ENCODE measurements around the gene PIGU. TPM values are rescaled to one million over a fixed set of nuclear protein-coding genes. Genes with fewer than 3 reads are reported as not detected.
A peak's percentile ranks its signal among the peaks of the same experiment; 100 is the strongest.
"Not testable (repeated sequence)": the region's sequence is repeated elsewhere in the genome, so short reads cannot be mapped to it uniquely, and the experiment has no call there.

PIGU gene
- total and polyA plus RNA-seq, 2 donors, result 17.3 to 19.1 TPM

DNA sequence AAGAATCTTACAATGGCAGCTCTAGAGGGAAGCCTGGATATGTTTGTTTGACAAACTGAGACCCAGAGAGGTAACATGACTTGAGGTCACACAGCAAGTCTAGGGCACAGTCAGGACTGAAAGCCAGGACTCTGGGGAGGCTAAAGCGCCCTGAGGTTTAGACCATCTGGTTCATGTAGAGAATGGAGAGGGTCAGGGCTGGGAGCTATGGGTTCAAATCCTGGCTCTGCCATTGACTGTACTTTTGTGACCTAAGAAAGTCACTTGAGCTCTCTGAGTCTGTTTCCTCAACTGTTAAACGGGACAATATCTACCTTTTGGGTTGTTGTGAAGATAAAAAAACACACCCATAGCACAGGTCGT lies 26.1 kb upstream of the PIGU start:
- DNase-seq (ENCODE audit: extremely low spot score), result no peak
- H3K4me3 ChIP-seq (ENCODE audit: low read depth, low read length), result no peak overlapping the region
- WGBS, result 39% methylated on average over 3 of the region's 3 CpGs
- no peaks in the 10 kb centered on the region for H3K4me1 ChIP-seq (ENCODE audit: insufficient read depth)
- H3K27ac ChIP-seq (ENCODE audit: low read depth), result no peak overlapping the region
- no peaks in the 10 kb centered on the region for H3K36me3 ChIP-seq (ENCODE audit: insufficient read depth)

DNA sequence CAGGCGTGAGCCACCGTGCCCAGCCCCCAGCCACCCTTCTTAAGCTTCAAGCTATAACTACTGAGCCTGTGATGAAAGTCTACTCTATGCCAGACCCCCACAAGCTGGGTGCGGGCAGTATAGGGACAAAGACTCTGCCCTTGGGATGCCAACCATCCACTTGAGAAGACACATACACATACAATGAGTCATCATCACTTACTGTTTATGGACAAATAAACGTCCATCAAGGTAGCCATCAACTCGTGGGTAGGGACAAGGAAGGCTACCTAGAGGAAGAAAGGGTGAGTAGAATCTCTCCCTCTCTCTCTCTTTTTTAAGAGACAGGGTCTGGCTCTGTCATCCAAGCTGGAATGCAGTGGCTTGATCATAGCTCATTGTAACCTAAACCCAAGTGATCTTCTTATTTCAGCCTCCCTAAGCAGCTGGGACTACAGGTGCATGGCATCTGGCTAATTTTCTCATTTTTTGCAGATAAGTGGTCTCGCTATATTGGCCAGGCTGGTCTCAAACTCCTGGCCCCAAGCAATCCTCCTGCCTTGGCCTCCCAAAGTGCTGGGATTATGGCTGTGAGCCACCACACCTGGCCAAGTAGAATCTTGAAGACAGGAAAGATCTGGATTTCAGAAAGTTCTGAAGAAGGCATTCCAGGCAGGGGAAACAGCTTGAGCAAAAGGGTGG lies 24.7 kb upstream of the PIGU start:
- no peak overlapping the region for H3K4me3 ChIP-seq (ENCODE audit: low read depth, low read length)
- DNase-seq (ENCODE audit: extremely low spot score), result no peak
- WGBS, result 79% methylated on average over 6 of the region's 6 CpGs
- H3K36me3 ChIP-seq (ENCODE audit: insufficient read depth), result no peaks in the 10 kb centered on the region
- H3K27ac ChIP-seq (ENCODE audit: low read depth), result no peak overlapping the region
- H3K4me1 ChIP-seq (ENCODE audit: insufficient read depth), result no peaks in the 10 kb centered on the region

DNA sequence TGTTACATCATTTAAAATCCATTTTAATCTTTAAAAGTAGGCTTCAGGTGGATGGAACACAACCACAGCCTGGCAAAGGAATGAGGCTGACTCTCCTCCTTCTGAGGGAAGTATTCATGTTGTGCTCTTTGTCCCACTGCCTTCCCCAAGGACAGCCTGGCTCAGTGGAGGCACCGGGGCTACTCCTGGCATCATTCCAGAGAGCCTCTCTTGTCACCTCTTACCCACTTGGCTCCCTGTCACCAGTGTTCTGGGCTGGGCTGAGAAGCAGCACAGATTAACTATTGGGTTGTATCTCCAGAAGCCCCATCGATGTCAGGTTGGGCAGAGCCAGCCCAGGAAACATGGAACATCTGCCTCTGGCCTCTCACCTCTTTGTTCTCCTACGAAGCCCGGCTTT lies 16.5 kb upstream of the PIGU start:
- no peak for DNase-seq (ENCODE audit: extremely low spot score)
- WGBS, result 43% methylated on average over 4 of the region's 4 CpGs
- H3K4me3 ChIP-seq (ENCODE audit: low read depth, low read length), result no peak overlapping the region

DNA sequence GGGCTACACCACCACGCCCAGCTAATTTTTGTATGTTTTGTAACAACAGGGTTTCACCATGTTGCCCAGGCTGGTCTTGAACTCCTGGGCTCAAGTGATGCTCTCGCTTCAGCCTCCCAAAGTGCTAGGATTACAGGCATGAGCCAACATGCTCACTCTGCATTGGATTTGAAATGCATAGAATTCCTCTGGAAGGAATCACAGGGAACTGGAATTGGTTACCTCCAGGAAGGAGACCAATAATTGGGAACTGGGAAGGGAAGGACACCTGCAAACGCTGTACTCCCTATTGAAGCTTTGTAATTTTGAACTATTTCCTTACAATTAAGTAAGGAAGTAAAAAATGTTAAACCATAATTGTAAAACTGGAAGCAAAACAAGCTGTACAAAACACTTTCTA lies 14.9 kb upstream of the PIGU start:
- 72% methylated on average over 3 of the region's 3 CpGs for WGBS
- Histone ChIP-seq H3K4me3 (ENCODE audit: low read depth, low read length) (no peak overlapping the region), H3K4me1 (ENCODE audit: insufficient read depth) (no peaks in the 10 kb centered on the region), H3K27ac (ENCODE audit: low read depth) (no peak overlapping the region), H3K36me3 (ENCODE audit: insufficient read depth) (no peaks in the 10 kb centered on the region)
- no peak for DNase-seq (ENCODE audit: extremely low spot score)

More for the DNA sequence above, 16.5 kb upstream of the PIGU start:
- Histone ChIP-seq H3K36me3 (ENCODE audit: insufficient read depth) (no peaks in the 10 kb centered on the region), H3K4me1 (ENCODE audit: insufficient read depth) (no peaks in the 10 kb centered on the region), H3K27ac (ENCODE audit: low read depth) (no peak overlapping the region)

DNA sequence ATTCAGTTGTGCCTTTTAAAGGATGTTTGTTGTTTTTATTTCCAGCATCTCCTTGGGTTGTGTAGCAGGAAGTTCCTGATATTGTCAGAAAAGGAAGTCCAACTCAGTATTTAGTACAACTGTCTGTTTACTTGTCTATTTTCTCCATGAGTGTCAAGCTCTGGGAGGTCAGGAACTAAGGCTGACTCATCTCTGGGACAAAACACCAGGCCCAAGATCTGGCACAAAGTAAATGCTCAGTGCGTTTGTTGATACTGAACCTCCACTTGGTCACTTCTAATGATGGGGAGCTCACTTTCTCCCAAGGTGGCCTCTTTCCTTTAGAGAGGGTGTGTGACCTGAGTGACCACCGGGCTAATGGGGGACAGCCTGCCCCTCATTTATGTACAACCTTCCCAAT lies 12.6 kb upstream of the PIGU start:
- Histone ChIP-seq H3K27ac (ENCODE audit: low read depth) (no peak overlapping the region), H3K4me1 (ENCODE audit: insufficient read depth) (no peaks in the 10 kb centered on the region), H3K36me3 (ENCODE audit: insufficient read depth) (no peaks in the 10 kb centered on the region), H3K4me3 (ENCODE audit: low read depth, low read length) (no peak overlapping the region)
- 78% methylated on average over 2 of the region's 2 CpGs for WGBS
- DNase-seq (ENCODE audit: extremely low spot score), result no peak

DNA sequence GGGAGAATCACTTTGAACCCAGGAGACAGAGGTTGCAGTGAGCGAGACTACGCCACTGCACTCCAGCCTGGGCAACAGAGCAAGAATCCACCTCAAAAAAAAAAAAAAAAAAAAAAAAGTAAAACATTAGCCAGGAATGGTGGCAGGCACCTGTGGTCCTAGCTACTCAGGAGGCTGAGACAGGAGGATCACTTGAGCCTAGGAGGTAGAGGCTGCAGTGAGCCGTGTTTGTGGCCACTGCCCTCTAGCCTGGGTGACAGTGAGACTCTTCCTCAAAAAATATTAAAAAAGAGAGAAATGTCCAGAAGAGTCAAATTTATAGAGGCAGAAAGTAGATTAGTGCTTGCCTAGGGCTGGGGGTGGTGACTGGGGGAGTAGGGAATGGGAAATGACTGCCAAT lies 6.8 kb upstream of the PIGU start:
- Histone ChIP-seq H3K36me3 (ENCODE audit: insufficient read depth) (no peaks in the 10 kb centered on the region), H3K4me1 (ENCODE audit: insufficient read depth) (no peaks in the 10 kb centered on the region), H3K27ac (ENCODE audit: low read depth) (no peak overlapping the region), H3K4me3 (ENCODE audit: low read depth, low read length) (no peak overlapping the region)
- no peak for DNase-seq (ENCODE audit: extremely low spot score)
- WGBS, result 88% methylated on average over 3 of the region's 3 CpGs

DNA sequence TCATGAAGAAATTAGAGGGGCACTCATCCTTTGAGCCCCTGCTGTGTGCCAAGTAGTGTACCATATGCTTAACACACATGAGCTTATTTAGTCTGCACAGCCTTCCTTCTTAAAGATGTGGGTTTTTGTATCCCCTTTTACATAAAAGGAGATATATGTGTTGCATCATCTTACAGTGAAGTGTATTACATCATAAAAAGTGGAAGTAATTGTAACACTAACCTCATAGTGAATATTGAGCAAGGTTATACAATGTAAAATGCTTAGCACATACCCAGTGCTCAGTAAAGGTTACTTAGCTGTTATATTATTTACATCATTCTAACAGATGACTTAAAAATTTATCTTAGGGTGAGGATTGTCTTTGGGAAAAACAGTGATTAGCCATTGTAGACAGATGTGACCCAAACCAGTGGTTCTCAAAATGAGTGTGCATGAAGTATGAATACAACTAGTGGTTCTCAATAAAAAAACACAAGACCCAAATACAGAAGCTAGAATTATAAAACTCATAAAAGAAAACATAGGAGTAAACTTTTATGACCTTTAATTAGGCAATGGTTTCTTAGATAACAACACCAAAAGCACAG lies 3.8 kb upstream of the PIGU start:
- DNase-seq (ENCODE audit: extremely low spot score), result no peak

DNA sequence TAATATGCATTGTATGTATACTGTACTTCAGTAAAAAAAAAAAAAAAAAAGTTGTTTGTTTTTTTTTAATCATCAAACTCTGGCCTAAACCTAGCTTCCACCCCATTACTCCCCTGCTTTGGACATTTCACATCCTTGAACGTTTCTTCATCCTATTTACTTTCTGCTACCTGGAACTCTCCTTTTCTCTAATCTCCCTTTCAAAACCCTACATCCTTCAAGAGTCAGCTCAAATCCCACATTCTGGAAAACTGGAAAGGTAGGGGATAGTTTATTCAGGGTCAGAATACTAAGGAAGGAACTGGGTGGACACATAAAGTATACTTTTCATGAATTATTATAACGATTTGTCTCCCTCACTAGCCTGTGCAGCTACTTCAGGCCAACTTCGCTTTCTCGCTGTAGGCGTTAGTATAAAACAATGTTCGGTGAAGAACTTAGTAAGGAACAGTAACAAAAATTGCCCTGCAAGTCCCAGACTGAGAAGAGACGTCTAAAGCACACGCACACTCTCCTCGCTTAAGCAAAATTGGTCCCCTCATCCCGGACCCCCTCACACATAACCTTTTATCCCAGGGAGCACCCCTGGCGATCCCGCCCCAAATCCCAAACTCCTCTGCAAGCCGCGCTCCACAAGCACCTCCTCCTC lies 775 bp downstream of the PIGU start:
- H3K4me1 ChIP-seq (ENCODE audit: insufficient read depth), result no peaks in the 10 kb centered on the region
- WGBS, result under 1% methylated on average over 14 of the region's 14 CpGs
- H3K27ac ChIP-seq (ENCODE audit: low read depth), result no peak overlapping the region
- H3K4me3 ChIP-seq (ENCODE audit: low read depth, low read length), result peak overlapping the region; percentile 66
- no peaks in the 10 kb centered on the region for H3K36me3 ChIP-seq (ENCODE audit: insufficient read depth)
- no peak for DNase-seq (ENCODE audit: extremely low spot score)

More for the DNA sequence above, 3.8 kb upstream of the PIGU start:
- no peak overlapping the region for H3K27ac ChIP-seq (ENCODE audit: low read depth)
- no peaks in the 10 kb centered on the region for H3K4me1 ChIP-seq (ENCODE audit: insufficient read depth)
- no peaks in the 10 kb centered on the region for H3K36me3 ChIP-seq (ENCODE audit: insufficient read depth)
- H3K4me3 ChIP-seq (ENCODE audit: low read depth, low read length), result no peak overlapping the region

DNA sequence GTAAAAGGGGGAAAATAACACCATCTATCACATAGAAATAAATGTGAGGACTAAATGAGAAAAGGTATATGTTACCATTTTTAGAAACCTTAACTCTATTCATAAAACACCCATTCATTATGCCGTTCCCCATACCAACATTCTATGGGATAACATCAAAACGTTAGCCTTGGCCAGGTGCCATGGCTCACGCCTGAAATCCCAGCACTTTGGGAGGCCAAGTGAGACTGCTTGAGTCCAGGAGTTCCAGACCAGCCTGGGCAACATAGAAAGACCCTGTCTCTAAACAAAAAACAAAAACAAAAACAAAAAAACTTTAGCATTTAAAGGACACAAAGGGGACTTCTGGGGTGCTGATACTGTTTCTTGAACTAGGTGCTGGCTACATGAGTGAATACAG lies 1.3 kb downstream of the PIGU start:
- Histone ChIP-seq H3K27ac (ENCODE audit: low read depth) (no peak overlapping the region), H3K36me3 (ENCODE audit: insufficient read depth) (no peaks in the 10 kb centered on the region), H3K4me1 (ENCODE audit: insufficient read depth) (no peaks in the 10 kb centered on the region), H3K4me3 (ENCODE audit: low read depth, low read length) (no peak overlapping the region)
- no peak for DNase-seq (ENCODE audit: extremely low spot score)
- 21% methylated on average over 3 of the region's 3 CpGs for WGBS

DNA sequence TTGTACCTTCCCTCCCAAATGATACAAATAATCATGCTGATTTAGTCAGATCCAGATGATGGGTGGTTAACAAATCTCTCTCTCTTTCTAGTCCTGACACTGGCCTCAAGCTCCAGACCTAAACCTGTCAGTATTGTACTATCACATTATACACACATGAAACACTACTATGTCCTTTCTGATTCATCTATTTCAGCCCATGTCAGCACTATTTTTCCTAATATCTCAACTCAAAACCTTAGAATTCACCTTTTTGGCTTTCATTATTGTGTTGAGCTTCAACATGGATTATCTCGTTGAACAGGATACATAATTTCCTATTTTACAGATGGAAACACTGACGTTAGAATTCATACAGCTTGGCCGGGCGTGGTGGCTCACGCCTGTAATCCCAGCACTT lies 3.5 kb downstream of the PIGU start:
- no peaks in the 10 kb centered on the region for H3K4me1 ChIP-seq (ENCODE audit: insufficient read depth)
- H3K4me3 ChIP-seq (ENCODE audit: low read depth, low read length), result no peak overlapping the region
- 93% methylated on average over 5 of the region's 5 CpGs for WGBS
- no peaks in the 10 kb centered on the region for H3K36me3 ChIP-seq (ENCODE audit: insufficient read depth)
- no peak overlapping the region for H3K27ac ChIP-seq (ENCODE audit: low read depth)
- DNase-seq (ENCODE audit: extremely low spot score), result no peak

DNA sequence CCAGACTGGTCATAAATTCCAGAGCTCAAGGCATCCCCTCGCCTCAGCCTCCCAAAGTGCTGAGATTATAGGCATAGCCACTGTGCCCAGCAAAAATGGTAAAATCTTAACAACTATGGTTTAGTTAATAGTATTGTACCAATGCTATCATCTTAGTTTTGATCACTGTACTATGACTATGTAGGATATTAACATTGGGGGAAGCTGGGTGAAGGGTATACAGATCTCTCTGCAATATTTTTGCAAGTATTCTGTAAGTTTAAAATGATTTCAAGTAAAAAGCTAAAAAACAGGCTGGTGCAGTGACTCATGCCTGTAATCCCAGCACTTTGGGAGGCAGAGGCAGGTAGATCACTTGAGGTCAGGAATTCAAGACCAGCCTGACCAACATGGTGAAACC lies 7.8 kb downstream of the PIGU start:
- no peaks in the 10 kb centered on the region for H3K36me3 ChIP-seq (ENCODE audit: insufficient read depth)
- 100% methylated on average over 1 of the region's 1 CpG for WGBS
- no peak overlapping the region for H3K4me3 ChIP-seq (ENCODE audit: low read depth, low read length)
- no peak overlapping the region for H3K27ac ChIP-seq (ENCODE audit: low read depth)
- H3K4me1 ChIP-seq (ENCODE audit: insufficient read depth), result no peaks in the 10 kb centered on the region
- DNase-seq (ENCODE audit: extremely low spot score), result no peak

DNA sequence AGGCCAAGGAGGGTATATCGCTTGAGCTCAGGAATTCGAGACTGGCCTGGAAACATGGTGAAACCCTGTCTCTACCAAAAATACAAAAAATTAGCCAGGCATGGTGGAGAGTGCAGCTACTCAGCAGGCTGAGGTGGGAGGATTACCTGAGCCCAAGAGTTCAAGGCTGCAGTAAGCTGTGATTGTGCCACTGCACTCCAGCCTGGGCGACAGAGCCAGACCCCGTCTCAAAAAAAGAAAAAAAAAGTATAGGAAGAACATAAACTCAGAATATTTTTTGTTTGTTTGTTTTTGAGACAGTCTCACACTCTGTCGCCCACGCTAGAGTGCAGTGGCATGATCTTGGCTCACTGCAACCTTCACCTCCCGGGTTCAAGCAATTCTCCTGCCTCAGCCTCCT lies 12.1 kb downstream of the PIGU start:
- not testable (repeated sequence) for H3K4me1 ChIP-seq (ENCODE audit: insufficient read depth); H3K27ac ChIP-seq (ENCODE audit: low read depth); H3K4me3 ChIP-seq (ENCODE audit: low read depth, low read length); DNase-seq (ENCODE audit: extremely low spot score); H3K36me3 ChIP-seq (ENCODE audit: insufficient read depth)
- 98% methylated on average over 7 of the region's 7 CpGs for WGBS

DNA sequence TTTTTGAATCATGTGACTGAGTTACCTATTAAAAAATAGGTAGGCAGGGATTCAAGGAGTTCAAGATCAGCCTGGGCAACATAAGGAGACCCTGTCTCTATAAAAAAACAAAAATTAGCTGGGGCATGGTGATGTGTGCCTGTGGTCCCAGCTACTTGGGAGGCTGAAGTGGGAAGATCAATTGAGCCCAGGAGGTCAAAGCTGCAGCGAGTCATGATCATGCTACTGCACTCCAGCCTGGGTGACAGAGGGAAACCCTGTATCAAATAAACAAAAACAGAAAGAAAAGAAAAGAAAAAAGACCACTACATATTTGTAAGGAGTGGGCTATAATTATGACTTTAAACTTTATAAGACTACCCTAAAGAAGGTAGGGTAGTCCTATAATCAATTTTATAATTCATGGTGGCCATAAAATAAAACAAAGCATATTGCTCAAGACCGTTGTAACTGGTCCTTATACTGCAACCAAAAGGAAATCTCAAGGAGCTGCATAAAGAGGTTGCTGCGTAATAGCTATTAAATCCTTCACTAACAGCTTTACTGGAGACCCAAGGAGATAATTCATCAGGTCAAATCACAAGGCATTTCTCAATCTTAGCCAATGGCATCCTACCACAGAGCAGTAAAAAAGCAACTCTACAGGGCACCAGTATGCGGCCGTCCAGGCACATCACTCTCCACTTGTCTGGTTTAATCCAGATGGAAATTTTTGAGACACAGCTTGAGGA lies 13.5 kb downstream of the PIGU start:
- Histone ChIP-seq H3K4me3 (ENCODE audit: low read depth, low read length) (no peak overlapping the region), H3K27ac (ENCODE audit: low read depth) (no peak overlapping the region), H3K4me1 (ENCODE audit: insufficient read depth) (no peaks in the 10 kb centered on the region), H3K36me3 (ENCODE audit: insufficient read depth) (no peaks in the 10 kb centered on the region)
- 79% methylated on average over 5 of the region's 5 CpGs for WGBS
- DNase-seq (ENCODE audit: extremely low spot score), result no peak

DNA sequence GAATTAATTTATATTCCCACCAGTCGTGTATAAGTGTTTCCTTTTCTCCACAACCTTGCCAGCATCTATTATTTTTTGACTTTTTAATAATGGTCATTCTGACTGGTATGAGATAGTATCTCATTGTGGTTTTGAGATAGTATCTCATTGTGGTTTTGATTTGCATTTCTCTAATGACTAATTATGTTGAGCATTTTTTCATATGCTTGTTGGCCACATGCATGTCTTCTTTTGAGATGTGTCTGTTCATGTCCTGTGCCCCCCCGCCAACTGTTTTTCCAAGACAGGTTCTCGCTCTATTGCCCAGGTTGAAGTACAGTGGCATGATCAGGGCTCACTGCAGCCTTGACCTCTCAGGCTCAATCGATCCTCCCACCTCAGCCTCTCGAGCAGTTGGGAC lies 15.1 kb downstream of the PIGU start:
- H3K27ac ChIP-seq (ENCODE audit: low read depth); H3K36me3 ChIP-seq (ENCODE audit: insufficient read depth); DNase-seq (ENCODE audit: extremely low spot score); H3K4me3 ChIP-seq (ENCODE audit: low read depth, low read length); H3K4me1 ChIP-seq (ENCODE audit: insufficient read depth): not testable (repeated sequence)
- 84% methylated on average over 5 of the region's 5 CpGs for WGBS

Data from urinary bladder (tissue), 4 donors.